ENCODE measurements around the gene RNF186.

GRCh38 chr1:19809044-19809750 is 5.9 kb downstream of the RNF186 start:
- TF ChIP-seq CTCF (optimal IDR thresholded peaks at IDR 0.05 in 1 of 3, IDR thresholded peaks at IDR 0.05 in 1 of 3, conservative IDR thresholded peaks at IDR 0.05 in 1 of 3; ENCODE audit: extremely low read depth in 1 of 3, insufficient read depth in 2 of 3, low read length in 3 of 3) (no peak), EZH2 (IDR thresholded peaks at IDR 0.05; ENCODE audit: low read length) (no peak)
